ENCODE measurements around the gene PTK6.

The PTK6 gene

DNA sequence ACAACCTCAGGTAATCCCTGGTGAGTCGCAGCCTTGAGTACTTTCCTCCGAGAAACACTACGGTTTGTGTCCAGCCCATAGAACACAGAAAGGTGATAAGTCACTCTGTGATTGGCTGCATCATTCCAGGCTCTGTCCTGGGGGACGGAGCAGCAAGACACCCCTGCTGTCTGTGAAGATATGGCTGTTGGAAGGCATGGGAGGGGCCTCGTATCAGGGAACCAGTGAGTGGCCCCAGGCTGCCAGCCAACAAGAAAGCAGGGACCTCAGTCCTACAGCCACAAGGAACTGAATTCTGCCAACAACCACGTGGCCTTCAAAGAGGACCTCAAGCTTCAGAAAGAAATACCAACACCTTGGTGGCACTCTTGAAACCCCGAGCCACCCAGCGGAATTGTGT, 31.9 kb downstream of the PTK6 start:
- DNase-seq = no peak

- DNase-seq = no peak
Observed at GRCh38 chr20:63504642-63505041, 32.5 kb downstream of the PTK6 start.

- DNase-seq = no peak
Observed at GRCh38 chr20:63503524-63503923, 33.7 kb downstream of the PTK6 start.

DNA sequence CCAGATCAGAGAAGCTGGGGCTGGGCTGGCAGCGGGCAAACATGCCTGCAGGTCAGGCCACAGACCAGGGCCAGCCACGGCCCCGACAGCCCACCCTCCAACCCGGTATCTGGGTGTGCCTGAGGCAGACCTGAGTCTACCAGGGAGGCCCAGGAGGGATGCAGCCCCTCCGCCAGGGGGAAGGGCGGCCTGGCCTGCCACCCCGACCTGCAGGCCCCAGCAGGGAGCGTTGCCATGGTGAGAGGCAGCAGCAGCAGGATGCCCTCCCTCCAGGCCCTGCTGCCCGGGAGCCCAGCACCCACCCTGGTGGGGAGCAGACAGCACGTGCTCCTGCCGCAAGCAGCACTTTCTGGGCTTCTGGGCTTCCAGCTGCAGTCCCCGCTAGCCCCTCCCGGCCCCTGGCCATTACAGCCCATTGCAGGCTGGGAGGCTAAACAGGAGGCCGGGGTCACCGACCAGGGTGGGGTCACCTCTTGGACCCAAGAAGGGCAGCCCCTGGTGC, 34.5 kb downstream of the PTK6 start:
- no peak for DNase-seq

DNA sequence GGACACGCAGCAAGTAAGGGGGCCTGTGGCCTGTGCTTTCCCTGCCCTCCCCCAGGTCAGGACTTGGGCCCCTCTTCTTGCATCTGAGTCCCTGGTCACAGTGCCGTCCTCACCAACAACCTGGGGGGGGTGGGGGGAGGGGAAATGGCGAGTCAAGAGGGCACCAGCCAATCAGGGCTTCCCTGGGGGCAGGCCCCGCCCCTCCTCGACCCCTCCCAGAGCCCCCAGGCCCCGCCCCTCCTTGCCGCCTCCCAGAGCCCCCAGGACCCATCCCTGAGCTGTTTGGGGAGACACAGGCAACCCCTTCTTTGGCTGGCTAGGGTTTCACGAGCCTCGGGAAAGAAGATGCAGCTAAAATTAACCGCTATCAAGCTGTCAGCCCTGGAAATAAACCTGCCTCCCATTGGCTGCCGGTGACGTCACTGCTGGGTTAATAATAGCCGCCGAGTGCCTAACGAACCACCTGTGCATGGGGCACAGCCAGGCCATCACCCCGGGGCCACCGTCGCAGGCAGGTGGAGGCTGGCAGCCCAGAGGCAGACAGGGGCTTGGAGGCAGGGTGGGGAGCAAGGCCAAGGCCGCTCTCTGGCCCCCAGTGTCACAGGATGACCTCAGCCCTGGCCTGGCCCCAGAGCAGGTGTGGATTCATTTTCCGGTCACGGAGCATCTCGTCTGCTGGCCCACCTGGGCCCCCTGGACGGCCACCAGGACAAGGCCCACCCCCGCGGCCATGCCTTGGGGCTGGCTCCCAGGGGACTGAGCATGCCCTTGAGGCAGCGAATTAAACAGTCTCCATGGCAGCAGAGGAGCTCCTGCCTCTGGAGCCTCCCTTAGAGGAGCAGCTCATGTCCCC, 35.1 kb downstream of the PTK6 start:
- DNase-seq = peak; percentile 61 to 67

DNA sequence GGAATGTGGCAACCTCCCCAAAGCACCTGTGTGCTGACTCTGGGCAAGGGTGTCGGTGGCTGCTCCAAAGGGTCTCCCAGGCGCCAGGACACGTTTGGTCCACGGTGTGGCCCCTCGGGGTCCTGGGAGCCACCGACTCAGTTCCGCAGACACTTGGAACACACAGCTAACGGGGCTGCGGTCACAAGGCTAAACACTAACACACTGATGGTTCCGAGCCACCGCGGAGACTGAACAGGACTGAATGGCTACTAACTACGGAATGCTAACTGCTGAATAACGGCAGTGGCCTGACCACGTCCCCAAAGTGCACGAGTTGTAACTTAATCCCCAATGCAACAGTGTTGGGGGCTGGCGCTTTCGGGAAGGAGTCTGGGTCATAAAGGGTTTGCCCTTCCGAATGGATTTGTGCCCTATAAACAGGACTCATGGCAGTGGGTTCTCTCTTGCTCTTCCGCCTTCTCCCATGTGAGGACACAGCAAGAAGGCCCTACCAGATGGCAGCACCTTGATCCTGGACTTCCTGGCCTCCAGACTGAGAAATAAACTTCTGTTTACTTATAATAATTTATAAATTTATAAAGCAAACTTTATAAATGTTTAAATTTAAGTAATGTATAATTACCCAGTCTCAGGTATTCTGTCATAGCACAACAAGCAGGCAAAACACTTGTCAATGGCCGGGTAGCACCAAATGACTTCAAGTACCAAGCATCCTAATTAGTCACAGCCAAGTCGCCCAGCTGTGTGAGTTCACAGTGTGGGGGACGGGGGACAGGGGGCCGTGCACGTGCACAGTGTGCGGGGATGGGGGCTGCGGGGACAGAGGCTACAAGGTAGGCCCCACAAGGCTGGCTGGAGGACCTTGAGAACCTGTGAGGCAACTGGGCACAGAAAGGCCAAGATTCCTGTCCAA, 36.0 kb downstream of the PTK6 start:
- DNase-seq = no peak

GRCh38 chr20:63500151-63500901, 36.9 kb downstream of the PTK6 start:
- no peak for DNase-seq

- DNase-seq = peak in 1 of 2 experiments; percentile 54
Observed at GRCh38 chr20:63499338-63499969, 37.7 kb downstream of the PTK6 start.

- DNase-seq = peak; percentile 35 to 64
Observed at GRCh38 chr20:63498960-63499337, 38.2 kb downstream of the PTK6 start, which contains the start of gene EEF1A2. Gene EEF1A2, minus strand, starts transcription at chr20:63499083. Its CDS starts 1,320 bp downstream, at chr20:63497763.

DNA sequence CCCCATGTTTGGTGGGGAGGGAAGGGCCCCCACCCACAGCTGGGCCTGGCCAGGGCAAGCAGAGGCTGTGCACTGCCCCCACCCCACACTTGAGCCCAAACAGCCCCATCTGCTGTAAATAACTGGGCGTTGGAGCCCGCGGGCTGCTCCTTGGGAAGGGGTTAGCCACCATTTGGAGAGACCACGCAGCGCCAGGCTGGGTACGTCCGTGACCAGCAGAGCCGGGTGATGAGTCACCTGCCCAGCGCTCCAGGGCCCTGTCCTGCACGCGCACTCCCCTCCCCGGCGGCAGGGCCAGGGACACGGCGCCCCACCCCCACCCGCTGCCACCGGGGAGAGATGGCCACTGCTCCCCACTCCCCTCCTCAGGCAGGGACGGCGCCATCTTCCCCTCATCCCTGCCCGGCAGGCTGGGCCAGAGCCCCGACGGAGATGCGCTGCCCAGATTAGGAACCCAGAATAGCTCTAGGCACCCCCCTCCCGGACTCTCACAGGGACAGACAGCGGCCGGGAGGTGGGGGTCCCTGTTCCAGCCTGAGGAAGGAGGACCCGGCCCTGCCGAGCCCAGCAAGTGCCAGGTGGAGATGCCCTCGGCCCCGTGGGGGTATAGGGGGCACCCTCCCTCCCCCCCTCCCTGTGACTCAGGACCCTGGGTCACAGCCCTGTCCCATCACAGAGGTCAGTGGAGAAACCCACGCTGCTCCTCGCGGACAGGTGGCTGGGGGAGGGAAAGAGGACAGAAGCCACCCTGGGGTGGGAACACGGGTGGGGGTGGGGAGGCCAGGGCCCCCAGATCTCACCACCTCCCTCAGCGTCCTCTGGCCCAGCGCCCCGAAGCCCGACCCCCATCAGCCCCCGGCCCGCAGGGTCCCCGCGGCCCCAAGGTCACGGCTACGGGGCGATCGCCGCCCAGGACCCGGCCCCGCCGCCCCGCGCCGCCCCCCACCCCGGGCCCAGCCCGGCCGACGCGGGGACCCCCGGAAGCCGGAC, 38.9 kb downstream of the PTK6 start:
- peak in 1 of 2 experiments; percentile 26 for DNase-seq

DNA sequence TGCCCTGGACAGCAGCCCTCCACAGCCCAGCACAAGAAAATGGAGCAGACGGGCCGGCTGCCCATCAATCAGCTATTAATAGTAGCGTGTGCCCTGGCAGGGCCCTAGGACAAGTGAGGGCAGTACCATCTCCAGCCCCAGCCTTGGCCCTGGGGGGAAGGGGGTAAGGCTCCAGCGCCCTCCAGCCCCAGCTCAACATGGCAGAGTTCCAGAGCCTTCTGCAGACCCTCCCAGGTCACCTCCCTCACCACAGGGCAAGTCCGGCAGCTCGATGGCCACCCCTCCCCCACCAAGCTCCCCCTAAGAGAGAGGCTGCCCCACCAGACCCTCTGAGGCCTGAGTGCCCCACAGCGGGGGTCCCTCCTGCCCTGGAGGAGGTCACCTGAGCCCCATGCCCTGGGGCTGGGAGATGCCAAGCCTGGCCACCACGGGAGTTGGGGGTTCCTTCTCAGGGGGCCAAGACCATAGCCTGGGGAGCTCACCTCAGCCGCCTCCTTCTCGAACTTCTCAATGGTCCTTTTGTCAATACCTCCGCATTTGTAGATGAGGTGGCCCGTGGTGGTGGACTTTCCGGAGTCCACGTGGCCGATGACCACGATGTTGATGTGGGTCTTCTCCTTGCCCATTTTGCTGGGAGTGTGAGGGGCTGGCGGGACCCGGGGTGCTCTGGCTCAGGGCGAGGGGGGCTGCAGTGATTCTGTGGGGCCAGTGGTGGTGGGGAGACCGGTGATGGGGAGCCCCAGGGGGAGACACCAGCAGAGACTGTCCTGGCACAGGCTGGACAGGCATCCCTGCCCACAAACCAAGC, 39.8 kb downstream of the PTK6 start:
- no peak for DNase-seq

DNA sequence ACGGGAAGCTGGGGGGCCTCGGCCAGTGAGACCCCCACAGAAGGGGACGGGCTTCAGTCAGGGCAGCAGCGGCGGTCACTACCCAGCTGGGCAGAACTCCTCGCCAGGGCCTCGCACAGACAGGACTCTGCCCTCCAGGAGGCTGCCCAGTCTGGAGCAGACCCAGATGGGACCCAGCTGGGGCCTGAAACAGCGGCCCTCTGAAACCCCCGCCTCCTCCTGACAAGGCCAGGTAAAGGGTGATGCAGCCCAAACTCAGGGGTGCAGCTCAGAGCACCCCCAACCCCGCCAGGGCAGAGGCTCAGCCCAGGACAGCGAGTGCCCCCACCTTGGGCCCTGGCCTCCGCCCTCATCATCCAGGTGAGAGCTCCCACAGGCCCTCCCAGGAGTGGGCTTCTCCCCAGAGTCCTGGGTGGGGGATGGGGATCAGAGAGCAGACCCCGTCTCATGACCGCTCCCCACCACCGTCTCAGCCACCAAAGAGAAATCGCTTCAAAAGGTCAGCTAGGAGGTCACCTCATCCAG, 40.5 kb downstream of the PTK6 start:
- no peak for DNase-seq

DNA sequence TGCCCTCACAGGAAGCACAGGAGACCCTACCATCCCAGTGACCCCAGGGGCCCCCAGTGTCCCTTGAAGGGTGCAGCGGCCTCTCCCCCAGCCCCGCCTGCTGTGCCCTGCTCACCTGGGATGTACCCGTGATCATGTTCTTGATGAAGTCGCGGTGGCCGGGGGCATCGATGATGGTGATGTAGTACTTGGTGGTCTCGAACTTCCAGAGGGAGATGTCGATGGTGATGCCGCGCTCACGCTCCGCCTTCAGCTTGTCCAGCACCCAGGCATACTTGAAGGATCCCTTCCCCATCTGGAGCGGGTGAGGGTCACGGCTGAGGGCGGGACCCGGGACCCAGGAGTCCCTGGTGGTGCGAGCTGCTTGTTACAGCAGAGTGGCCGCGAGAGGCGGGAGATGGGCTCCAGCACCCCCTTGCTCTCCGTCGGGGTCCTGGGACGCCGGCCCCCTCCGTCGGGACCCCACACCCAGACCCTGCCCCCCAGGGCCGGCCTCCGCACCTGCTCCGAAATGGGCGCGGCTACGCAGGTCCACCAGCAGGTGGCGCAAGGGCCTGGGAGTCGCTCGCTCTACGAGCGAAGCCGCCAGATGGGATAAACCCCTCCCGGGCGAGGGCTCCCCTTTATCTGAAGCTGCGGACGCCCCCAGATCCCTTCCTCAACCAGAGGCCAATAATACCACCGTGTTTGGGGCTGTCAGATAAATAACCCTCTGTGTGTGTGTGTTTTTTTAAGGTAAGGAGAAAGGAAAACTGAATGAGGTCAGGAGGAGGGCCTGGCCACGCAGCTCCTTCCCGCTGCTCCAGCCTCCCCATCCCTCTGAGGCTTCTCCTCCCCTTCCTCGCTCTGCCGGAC, 41.2 kb downstream of the PTK6 start:
- DNase-seq = peak in 1 of 2 experiments; percentile 45

- no peak for DNase-seq
Observed at GRCh38 chr20:63495167-63495720, 41.9 kb downstream of the PTK6 start.

DNA sequence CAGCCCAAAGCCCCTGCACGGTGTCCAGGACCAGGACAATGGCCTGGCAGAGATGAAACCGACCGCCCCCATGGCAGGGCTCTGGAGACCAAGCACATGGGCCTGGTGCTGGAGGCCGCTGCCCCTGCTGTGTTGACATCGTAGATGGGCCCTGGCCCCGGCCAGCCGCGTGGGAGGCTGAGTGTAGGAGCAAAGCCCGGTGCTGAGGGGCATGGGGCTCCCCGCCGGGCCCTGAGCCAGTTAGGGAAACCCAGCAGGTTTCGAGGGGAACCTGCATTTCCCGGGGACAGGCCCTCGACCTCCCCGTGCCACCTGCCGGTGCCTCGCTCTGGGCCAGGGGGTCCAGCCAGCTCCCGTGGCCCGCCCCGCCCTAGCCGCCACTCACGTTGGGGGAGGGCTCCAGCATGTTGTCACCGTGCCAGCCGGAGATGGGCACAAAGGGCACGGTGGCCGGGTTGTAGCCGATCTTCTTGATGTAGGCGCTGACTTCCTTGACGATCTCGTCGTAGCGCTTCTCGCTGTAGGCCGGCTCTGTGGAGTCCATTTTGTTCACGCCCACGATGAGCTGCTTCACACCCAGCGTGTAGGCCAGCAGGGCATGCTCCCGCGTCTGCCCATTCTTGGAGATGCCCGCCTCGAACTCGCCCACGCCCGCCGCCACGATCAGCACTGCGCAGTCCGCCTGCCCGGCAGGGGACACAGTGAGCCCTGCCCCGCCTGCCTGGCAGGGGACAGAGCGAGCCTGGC, 42.6 kb downstream of the PTK6 start:
- no peak for DNase-seq

DNA sequence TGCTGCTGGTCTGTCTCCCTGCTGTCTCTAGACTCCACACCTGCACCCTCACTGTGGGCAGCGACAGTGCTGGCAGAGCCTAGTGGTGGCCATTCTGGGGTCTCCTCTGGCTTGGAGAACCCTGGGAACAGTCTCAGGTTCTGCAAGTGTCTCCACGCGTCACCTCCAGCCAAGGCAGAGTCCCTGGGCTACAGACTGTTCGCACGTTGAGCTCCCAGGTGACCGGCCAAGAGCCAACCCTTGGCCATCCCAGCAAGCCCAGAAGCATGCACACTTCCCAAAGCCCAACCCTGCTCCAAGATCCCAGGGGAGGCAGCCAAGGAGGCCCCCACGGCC, 43.1 kb downstream of the PTK6 start:
- no peak for DNase-seq

DNA sequence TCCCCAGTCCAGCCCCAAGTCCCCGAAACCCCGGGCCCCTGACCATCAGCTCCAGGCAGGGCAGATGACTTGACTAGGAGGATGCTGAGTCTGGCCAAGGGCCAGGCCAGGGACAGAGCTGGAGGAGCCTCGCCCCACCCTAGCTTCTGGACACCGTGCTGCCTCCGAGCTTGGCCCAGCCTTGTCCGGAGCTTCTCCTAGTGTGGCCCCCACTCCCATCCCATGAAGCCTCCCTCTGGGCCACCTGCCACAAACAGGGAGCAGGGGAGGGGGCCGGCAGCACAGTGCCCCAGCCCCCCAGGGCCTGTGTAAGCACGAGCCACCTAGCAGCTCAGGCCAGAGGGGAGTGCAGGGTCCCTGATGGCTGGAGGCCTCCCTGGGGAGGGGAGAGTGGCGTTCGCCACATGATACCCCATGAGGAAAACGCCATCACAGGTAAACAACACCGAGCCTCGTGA, 43.6 kb downstream of the PTK6 start:
- DNase-seq = no peak

- DNase-seq = no peak
Observed at GRCh38 chr20:63492982-63493381, 44.2 kb downstream of the PTK6 start.
